T-helper 17 cell (primary cell): ENCODE results near the gene TOR1A. TPM values are rescaled to one million over a fixed set of nuclear protein-coding genes. Genes with fewer than 3 reads are reported as not detected.

Experiments used
- ATAC-seq: fragments of 150-1000 bp; cut with Tn5 transposase; 2 replicates; pipeline ENCODE4 v1.10.0; 2021; ENCODE audit warnings: mild to moderate bottlenecking, moderate library complexity
- DNase-seq, 3 donors: peaks; one replicate each; pipeline versions ENCODE4 v3.0.0 to v3.0.0-alpha.2; 2020 to 2021
- H3K9me3 ChIP-seq: one replicate; pipeline ENCODE4 v1.7.0; 2013; ENCODE audit warnings: low read length, mild to moderate bottlenecking; ENCODE audit not compliant: control insufficient read depth, poor library complexity, severe bottlenecking
- H3K27ac Mint-ChIP-seq: one replicate; pipeline ENCODE4 v1.8.0; 2022; ENCODE audit warnings: mild to moderate bottlenecking, moderate library complexity, mixed read lengths
- H3K27me3 Mint-ChIP-seq: one replicate; pipeline ENCODE4 v1.8.0; 2022; ENCODE audit warnings: mixed read lengths
- H3K36me3 Mint-ChIP-seq: one replicate; pipeline ENCODE4 v1.8.0; 2022; ENCODE audit warnings: low read depth, mixed read lengths
- H3K4me1 Mint-ChIP-seq: one replicate; pipeline ENCODE4 v1.8.0; 2022; ENCODE audit warnings: mild to moderate bottlenecking, mixed read lengths
- H3K4me3 Mint-ChIP-seq: one replicate; pipeline ENCODE4 v1.8.0; 2022; ENCODE audit warnings: mild to moderate bottlenecking, moderate library complexity, mixed read lengths
- total RNA-seq, 4 donors: library from RNA in 2 of 4; stranded (reverse) in 2 of 4; gene quantifications; one replicate each; pipeline ENCODE4 v1.2.3 and lab custom pipeline; 2022 to 2026

The TOR1A gene
- total RNA-seq, 2 donors from 2014 or later, result 16.7 to 17.2 TPM

GRCh38 chr9:129826344-129826743 lies 2.4 kb upstream of the TOR1A start:
- ATAC-seq (no peak), DNase-seq (no peak)
- H3K4me1 Mint-ChIP-seq, result peaks cover 13% of the 10 kb centered on the region
- no peak overlapping the region for H3K27ac Mint-ChIP-seq
- no peaks in the 10 kb centered on the region for H3K9me3 ChIP-seq
- no peak overlapping the region for H3K4me3 Mint-ChIP-seq
- H3K27me3 Mint-ChIP-seq, result no peaks in the 10 kb centered on the region
- no peaks in the 10 kb centered on the region for H3K36me3 Mint-ChIP-seq

GRCh38 chr9:129823542-129823934 lies 398 bp downstream of the TOR1A start:
- Mint-ChIP-seq H3K27ac (peak overlapping the region; percentile 70), H3K4me1 (peaks cover 14% of the 10 kb centered on the region), H3K36me3 (no peaks in the 10 kb centered on the region)

GRCh38 chr9:129822898-129823541 lies 916 bp downstream of the TOR1A start:
- Mint-ChIP-seq H3K36me3 (no peaks in the 10 kb centered on the region), H3K27ac (peak overlapping the region; percentile 70), H3K4me1 (peaks cover 14% of the 10 kb centered on the region), H3K4me3 (peak overlapping the region; percentile 92), H3K27me3 (no peaks in the 10 kb centered on the region)
- no peaks in the 10 kb centered on the region for H3K9me3 ChIP-seq
- DNase-seq (no peak), ATAC-seq (no peak)

More at GRCh38 chr9:129823542-129823934, 398 bp downstream of the TOR1A start:
- no peak for DNase-seq
- H3K9me3 ChIP-seq, result no peaks in the 10 kb centered on the region
- no peaks in the 10 kb centered on the region for H3K27me3 Mint-ChIP-seq
- ATAC-seq, result peak; percentile 13
- H3K4me3 Mint-ChIP-seq, result peak overlapping the region; percentile 92

GRCh38 chr9:129816501-129817435 lies 7.2 kb downstream of the TOR1A start:
- Mint-ChIP-seq H3K4me1 (peaks cover 9% of the 10 kb centered on the region), H3K36me3 (peaks cover 5% of the 10 kb centered on the region), H3K4me3 (no peak overlapping the region), H3K27me3 (no peaks in the 10 kb centered on the region), H3K27ac (peak overlapping the region; percentile 56)
- DNase-seq (no peak), ATAC-seq (no peak)
- no peaks in the 10 kb centered on the region for H3K9me3 ChIP-seq

- no peak overlapping the region for H3K27ac Mint-ChIP-seq
- no peaks in the 10 kb centered on the region for H3K9me3 ChIP-seq
- H3K4me1 Mint-ChIP-seq, result peaks cover 11% of the 10 kb centered on the region
- H3K4me3 Mint-ChIP-seq, result no peak overlapping the region
- DNase-seq (no peak), ATAC-seq (no peak)
- no peaks in the 10 kb centered on the region for H3K27me3 Mint-ChIP-seq
- peaks cover 5% of the 10 kb centered on the region for H3K36me3 Mint-ChIP-seq
Observed at GRCh38 chr9:129815278-129815677, 8.7 kb downstream of the TOR1A start.

- H3K27me3 Mint-ChIP-seq, result no peaks in the 10 kb centered on the region
- no peaks in the 10 kb centered on the region for H3K9me3 ChIP-seq
- H3K36me3 Mint-ChIP-seq, result peaks cover 5% of the 10 kb centered on the region
- no peak for DNase-seq
- no peak overlapping the region for H3K27ac Mint-ChIP-seq
- ATAC-seq, result no peak
- peaks cover 11% of the 10 kb centered on the region for H3K4me1 Mint-ChIP-seq
- peak overlapping the region; percentile 19 for H3K4me3 Mint-ChIP-seq
Observed at GRCh38 chr9:129814432-129815223, 9.3 kb downstream of the TOR1A start.

- DNase-seq, result no peak
- Mint-ChIP-seq H3K27me3 (no peaks in the 10 kb centered on the region), H3K4me1 (peaks cover 9% of the 10 kb centered on the region), H3K36me3 (peaks cover 5% of the 10 kb centered on the region), H3K27ac (no peak overlapping the region), H3K4me3 (no peak overlapping the region)
- H3K9me3 ChIP-seq, result no peaks in the 10 kb centered on the region
- ATAC-seq, result no peak
Observed at GRCh38 chr9:129813661-129814060, 10.3 kb downstream of the TOR1A start.

- H3K4me3 Mint-ChIP-seq, result no peak overlapping the region
- peaks cover 9% of the 10 kb centered on the region for H3K4me1 Mint-ChIP-seq
- peak overlapping the region; percentile 74 for H3K27ac Mint-ChIP-seq
- DNase-seq (no peak), ATAC-seq (no peak)
- H3K27me3 Mint-ChIP-seq, result no peaks in the 10 kb centered on the region
- H3K9me3 ChIP-seq, result no peaks in the 10 kb centered on the region
- H3K36me3 Mint-ChIP-seq, result peaks cover 5% of the 10 kb centered on the region
Observed at GRCh38 chr9:129812385-129812784, 11.6 kb downstream of the TOR1A start.

GRCh38 chr9:129811967-129812363 lies 12.0 kb downstream of the TOR1A start:
- H3K36me3 Mint-ChIP-seq, result peaks cover 5% of the 10 kb centered on the region
- no peaks in the 10 kb centered on the region for H3K27me3 Mint-ChIP-seq
- H3K27ac Mint-ChIP-seq, result peak overlapping the region; percentile 74
- H3K4me1 Mint-ChIP-seq, result peaks cover 9% of the 10 kb centered on the region
- ATAC-seq, result no peak
- DNase-seq, result no peak
- H3K4me3 Mint-ChIP-seq, result no peak overlapping the region
- no peaks in the 10 kb centered on the region for H3K9me3 ChIP-seq

GRCh38 chr9:129810788-129811187 lies 13.1 kb downstream of the TOR1A start:
- Mint-ChIP-seq H3K4me3 (no peak overlapping the region), H3K36me3 (peaks cover under 1% of the 10 kb centered on the region), H3K27ac (no peak overlapping the region), H3K27me3 (no peaks in the 10 kb centered on the region), H3K4me1 (peaks cover 10% of the 10 kb centered on the region)
- DNase-seq (no peak), ATAC-seq (no peak)
- H3K9me3 ChIP-seq, result no peaks in the 10 kb centered on the region

- no peak for ATAC-seq
- Mint-ChIP-seq H3K36me3 (no peaks in the 10 kb centered on the region), H3K4me1 (peaks cover 13% of the 10 kb centered on the region), H3K4me3 (no peak overlapping the region), H3K27ac (no peak overlapping the region), H3K27me3 (no peaks in the 10 kb centered on the region)
- no peaks in the 10 kb centered on the region for H3K9me3 ChIP-seq
- no peak for DNase-seq
Observed at GRCh38 chr9:129810116-129810515, 13.8 kb downstream of the TOR1A start.

GRCh38 chr9:129809346-129809745 lies 14.6 kb downstream of the TOR1A start:
- ATAC-seq (no peak), DNase-seq (no peak)
- Mint-ChIP-seq H3K36me3 (no peaks in the 10 kb centered on the region), H3K4me1 (peaks cover 15% of the 10 kb centered on the region), H3K4me3 (no peak overlapping the region), H3K27ac (no peak overlapping the region), H3K27me3 (no peaks in the 10 kb centered on the region)
- H3K9me3 ChIP-seq, result no peaks in the 10 kb centered on the region

GRCh38 chr9:129806061-129806460 lies 17.9 kb downstream of the TOR1A start:
- Mint-ChIP-seq H3K4me3 (peak overlapping the region; percentile 41), H3K4me1 (peaks cover 18% of the 10 kb centered on the region), H3K36me3 (no peaks in the 10 kb centered on the region), H3K27ac (no peak overlapping the region), H3K27me3 (no peaks in the 10 kb centered on the region)
- H3K9me3 ChIP-seq, result no peaks in the 10 kb centered on the region
- ATAC-seq, result no peak
- no peak for DNase-seq
